ENCODE data around the gene ECSIT. TPM values are rescaled to one million over a fixed set of nuclear protein-coding genes. Genes with fewer than 3 reads are reported as not detected.

The ECSIT gene
- total RNA-seq, 1 experiment from 2014 or later, result 39.8 TPM

- TF ChIP-seq CTCF (IDR thresholded peaks at IDR 0.05; ENCODE audit: insufficient read depth in 1 of 2, low read depth in 1 of 2, low read length in 1 of 2, severe bottlenecking in 1 of 2, unreplicated experiment in 1 of 2), result no peak
- POLR2A ChIA-PET, result no interaction called here
- no peaks in the 10 kb centered on the region for H3K27me3 Mint-ChIP-seq (ENCODE audit: insufficient read depth, unreplicated experiment)
- H3K4me1 Mint-ChIP-seq (ENCODE audit: low read depth, unreplicated experiment), result no peaks in the 10 kb centered on the region
- H3K4me3 Mint-ChIP-seq (ENCODE audit: unreplicated experiment), result no peak overlapping the region
- H3K9me3 ChIP-seq, result no peaks in the 10 kb centered on the region
- no peak overlapping the region for H3K4me3 ChIP-seq (ENCODE audit: low read depth, low read length)
- no peak for DNase-seq
- no peaks in the 10 kb centered on the region for H3K36me3 Mint-ChIP-seq (ENCODE audit: insufficient read depth, unreplicated experiment)
- H3K27me3 ChIP-seq (replicated peaks; ENCODE audit: control insufficient read depth, insufficient read depth, low read length), result no peaks in the 10 kb centered on the region
- CTCF ChIA-PET, result no interaction called here
- H3K36me3 ChIP-seq (ENCODE audit: control insufficient read depth, insufficient read depth, low read length), result no peaks in the 10 kb centered on the region
- H3K27ac Mint-ChIP-seq (ENCODE audit: unreplicated experiment), result no peak overlapping the region
- BruUV-seq (replicated peaks), result no TSS peak
- no peaks in the 10 kb centered on the region for H3K4me1 ChIP-seq
- no peaks in the 10 kb centered on the region for H3K9me3 Mint-ChIP-seq (ENCODE audit: unreplicated experiment)
- intact Hi-C loops (cut with micrococcal nuclease; ENCODE audit: unreplicated experiment), result no loop called here
These were observed 64.3 kb downstream of the ECSIT start for GRCh38 chr19:11464333-11465265.

GRCh38 chr19:11463391-11463790 is 65.5 kb downstream of the ECSIT start:
- Mint-ChIP-seq H3K27me3 (ENCODE audit: insufficient read depth, unreplicated experiment) (no peaks in the 10 kb centered on the region), H3K9me3 (ENCODE audit: unreplicated experiment) (no peaks in the 10 kb centered on the region), H3K36me3 (ENCODE audit: insufficient read depth, unreplicated experiment) (no peaks in the 10 kb centered on the region), H3K4me1 (ENCODE audit: low read depth, unreplicated experiment) (no peaks in the 10 kb centered on the region), H3K4me3 (ENCODE audit: unreplicated experiment) (no peak overlapping the region), H3K27ac (ENCODE audit: unreplicated experiment) (no peak overlapping the region)
- no peak for TF ChIP-seq CTCF (IDR thresholded peaks at IDR 0.05; ENCODE audit: insufficient read depth in 1 of 2, low read depth in 1 of 2, low read length in 1 of 2, severe bottlenecking in 1 of 2, unreplicated experiment in 1 of 2)
- Histone ChIP-seq H3K4me1 (no peaks in the 10 kb centered on the region), H3K36me3 (ENCODE audit: control insufficient read depth, insufficient read depth, low read length) (no peaks in the 10 kb centered on the region), H3K4me3 (ENCODE audit: low read depth, low read length) (no peak overlapping the region), H3K9me3 (no peaks in the 10 kb centered on the region), H3K27me3 (replicated peaks; ENCODE audit: control insufficient read depth, insufficient read depth, low read length) (no peaks in the 10 kb centered on the region)
- CTCF ChIA-PET, result no interaction called here
- DNase-seq, result no peak
- intact Hi-C loops (cut with micrococcal nuclease; ENCODE audit: unreplicated experiment), result no loop called here
- POLR2A ChIA-PET, result no interaction called here
- BruUV-seq (replicated peaks), result no TSS peak

DNA sequence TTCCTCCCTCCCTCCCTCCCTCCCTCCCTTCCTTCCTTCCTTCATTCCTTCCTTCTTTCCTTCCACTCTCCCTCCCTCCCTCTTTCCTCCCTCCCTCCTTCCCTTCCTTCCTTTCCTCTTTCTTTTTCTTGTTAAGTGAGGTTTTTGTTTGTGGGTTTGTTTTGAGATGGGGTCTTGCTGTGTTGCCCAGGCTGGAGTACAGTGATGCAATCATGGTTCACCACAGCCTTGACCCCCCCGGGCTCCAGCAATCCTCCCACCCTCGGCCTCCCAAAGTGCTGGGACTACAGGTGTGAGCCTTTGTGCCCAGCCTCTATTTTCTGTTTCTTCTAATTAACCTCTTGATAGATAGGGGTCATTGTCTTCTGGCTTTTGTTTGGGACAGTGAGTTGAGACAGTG is 67.5 kb downstream of the ECSIT start:
- Histone ChIP-seq H3K36me3 (ENCODE audit: control insufficient read depth, insufficient read depth, low read length) (no peaks in the 10 kb centered on the region), H3K27me3 (replicated peaks; ENCODE audit: control insufficient read depth, insufficient read depth, low read length) (no peaks in the 10 kb centered on the region), H3K4me3 (ENCODE audit: low read depth, low read length) (no peak overlapping the region), H3K4me1 (no peaks in the 10 kb centered on the region), H3K9me3 (no peaks in the 10 kb centered on the region)
- Mint-ChIP-seq H3K27me3 (ENCODE audit: insufficient read depth, unreplicated experiment) (no peaks in the 10 kb centered on the region), H3K4me3 (ENCODE audit: unreplicated experiment) (no peak overlapping the region), H3K9me3 (ENCODE audit: unreplicated experiment) (no peaks in the 10 kb centered on the region), H3K36me3 (ENCODE audit: insufficient read depth, unreplicated experiment) (no peaks in the 10 kb centered on the region), H3K4me1 (ENCODE audit: low read depth, unreplicated experiment) (no peaks in the 10 kb centered on the region), H3K27ac (ENCODE audit: unreplicated experiment) (no peak overlapping the region)
- intact Hi-C loops (cut with micrococcal nuclease; ENCODE audit: unreplicated experiment), result no loop called here
- no peak for TF ChIP-seq CTCF (IDR thresholded peaks at IDR 0.05; ENCODE audit: insufficient read depth in 1 of 2, low read depth in 1 of 2, low read length in 1 of 2, severe bottlenecking in 1 of 2, unreplicated experiment in 1 of 2)
- POLR2A ChIA-PET, result no interaction called here
- CTCF ChIA-PET, result no interaction called here
- no peak for DNase-seq
- no TSS peak for BruUV-seq (replicated peaks)
